Measurements from ENCODE around the gene DHODH.
A peak's percentile ranks its signal among the peaks of the same experiment; 100 is the strongest.
"Not testable (repeated sequence)": the region's sequence is repeated elsewhere in the genome, so short reads cannot be mapped to it uniquely, and the experiment has no call there.

The DHODH gene

DNA sequence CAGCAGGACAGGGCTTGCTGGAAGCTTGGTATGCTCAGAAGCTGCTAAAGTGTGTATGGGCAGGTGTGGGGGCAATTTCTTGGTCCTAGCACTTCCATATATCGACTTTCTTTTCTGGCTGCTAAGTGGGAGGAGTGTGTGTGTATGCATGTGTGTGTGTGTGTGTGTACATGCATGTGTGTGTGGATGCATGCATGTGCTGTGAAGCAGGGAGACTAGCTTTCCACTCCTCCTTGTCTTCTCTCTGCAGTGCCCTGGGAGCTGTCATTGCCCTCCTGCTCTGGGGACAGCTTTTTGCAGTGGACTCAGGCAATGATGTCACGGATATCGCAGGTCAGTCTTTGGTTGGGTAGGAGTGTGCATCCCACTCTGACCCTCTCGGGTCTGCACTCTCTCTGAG lies 47.4 kb downstream of the DHODH start:
- no peak for DNase-seq

DNA sequence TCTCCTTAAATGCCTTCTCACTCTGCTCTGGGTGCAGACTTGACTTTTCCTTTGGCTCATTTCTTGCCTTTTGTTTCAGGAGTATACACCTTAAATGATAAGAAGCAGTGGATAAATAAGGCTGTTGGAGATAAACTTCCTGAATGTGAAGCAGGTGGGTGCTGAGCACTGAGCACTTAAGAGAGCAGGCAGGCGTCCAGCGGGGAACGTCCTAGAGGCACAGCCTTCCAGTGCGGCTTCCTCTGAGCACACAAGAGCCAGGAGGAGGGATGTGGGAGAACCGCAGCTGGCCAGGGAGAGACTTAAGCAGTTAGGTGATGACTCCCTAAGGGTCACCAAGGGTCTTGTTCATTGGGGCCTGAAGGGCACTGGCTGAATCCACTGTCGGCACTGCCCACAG lies 48.8 kb downstream of the DHODH start:
- DNase-seq, result not testable (repeated sequence)

DNA sequence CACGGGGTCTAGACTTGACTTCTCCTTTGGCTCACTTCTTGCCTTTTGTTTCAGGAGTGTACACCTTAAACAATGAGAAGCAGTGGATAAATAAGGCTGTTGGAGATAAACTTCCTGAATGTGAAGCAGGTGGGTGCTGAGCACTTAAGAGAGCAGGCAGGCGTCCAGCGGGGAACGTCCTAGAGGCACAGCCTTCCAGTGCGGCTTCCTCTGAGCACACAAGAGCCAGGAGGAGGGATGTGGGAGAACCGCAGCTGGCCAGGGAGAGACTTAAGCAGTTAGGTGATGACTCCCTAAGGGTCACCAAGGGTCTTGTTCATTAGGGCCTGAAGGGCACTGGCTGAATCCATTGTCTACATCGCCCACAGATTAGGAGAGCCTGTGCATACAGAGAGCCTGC lies 50.5 kb downstream of the DHODH start:
- not testable (repeated sequence) for DNase-seq

DNA sequence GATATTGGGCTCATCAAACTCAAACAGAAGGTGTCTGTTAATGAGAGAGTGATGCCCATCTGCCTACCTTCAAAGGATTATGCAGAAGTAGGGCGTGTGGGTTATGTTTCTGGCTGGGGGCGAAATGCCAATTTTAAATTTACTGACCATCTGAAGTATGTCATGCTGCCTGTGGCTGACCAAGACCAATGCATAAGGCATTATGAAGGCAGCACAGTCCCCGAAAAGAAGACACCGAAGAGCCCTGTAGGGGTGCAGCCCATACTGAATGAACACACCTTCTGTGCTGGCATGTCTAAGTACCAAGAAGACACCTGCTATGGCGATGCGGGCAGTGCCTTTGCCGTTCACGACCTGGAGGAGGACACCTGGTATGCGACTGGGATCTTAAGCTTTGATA lies 51.9 kb downstream of the DHODH start:
- DNase-seq, result no peak

DNA sequence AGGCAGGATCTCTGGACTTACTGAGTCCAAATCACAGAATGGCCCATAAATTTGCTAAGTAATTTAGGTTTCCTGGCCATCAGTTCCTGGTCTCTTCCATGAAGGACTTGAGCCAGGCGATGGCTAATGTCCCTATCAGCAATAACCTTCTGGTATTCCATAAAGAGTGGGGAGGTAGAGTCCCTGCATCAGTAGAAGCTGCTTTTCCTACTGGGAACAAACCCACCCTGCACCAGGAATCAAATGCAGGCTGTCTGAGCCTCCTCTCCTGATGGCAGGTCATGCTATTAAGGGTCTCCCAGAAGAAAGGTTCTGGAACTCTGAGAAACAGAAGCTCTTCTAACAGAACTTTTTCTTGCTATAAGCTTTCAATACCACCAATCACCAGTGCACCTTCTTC lies 53.0 kb downstream of the DHODH start:
- no peak for DNase-seq

DNA sequence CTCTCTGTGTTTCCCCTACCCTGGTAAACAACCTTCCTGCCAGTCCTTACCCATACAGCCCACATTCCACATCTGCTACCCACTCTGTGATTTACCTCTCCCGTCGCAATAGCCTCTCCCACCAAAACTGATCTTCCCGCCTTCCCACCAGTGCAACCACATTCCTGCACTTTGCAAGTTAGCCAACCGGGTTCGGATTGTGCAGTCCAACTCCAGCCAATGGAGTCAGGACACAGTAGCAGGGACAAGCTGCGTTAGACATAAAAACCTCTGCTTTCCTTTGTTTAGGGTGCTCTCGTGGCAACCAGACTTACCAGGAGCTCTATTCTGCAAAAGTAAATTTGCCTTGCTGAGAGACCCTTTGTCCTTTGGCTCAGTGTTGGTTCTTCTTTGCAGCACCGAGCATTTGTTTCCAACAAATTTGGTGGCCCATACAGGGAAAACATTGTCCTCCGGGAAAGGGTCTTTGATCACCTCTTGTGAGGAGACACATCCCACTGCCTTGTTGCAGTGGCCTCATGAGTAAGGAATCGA lies 55.9 kb downstream of the DHODH start:
- DNase-seq, result no peak

DNA sequence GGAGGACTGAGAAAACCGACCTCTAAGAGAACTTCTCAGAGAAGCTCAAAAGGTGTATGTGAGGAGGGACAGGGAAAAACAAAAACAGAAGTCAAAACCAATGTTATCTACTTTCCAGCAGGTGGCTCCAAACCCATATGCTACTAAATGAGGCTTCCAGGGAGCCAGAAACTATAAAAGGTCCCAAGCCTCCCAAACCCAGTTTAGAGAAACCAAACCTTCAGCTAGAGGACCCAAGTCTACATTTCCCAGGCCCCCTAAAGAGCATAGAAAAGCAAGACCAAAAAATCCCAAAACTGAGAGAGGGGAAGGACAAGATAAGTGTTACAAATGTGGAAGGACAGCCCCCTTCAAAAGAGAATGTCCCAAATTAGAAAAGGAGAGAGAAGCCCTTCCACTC lies 58.2 kb downstream of the DHODH start:
- peak; percentile 75 for DNase-seq

DNA sequence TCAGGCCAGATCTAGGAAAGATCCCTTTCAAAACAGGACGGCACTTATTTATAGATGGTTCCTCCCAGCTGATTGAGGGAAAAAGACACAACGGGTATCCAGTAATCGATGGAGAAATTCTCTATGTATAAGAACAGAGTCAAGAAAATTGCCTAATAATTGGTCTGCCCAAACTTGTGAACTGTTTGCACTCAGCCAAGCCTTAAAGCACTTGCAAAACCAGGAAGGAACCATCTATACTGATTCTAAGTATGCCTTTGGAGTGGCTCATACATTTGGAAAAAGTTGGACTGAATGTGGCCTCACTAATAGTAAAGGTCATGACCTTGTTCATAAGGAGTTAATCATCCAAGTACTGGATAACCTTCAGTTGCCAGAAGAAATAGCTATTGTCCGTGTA lies 60.4 kb downstream of the DHODH start:
- no peak for DNase-seq

DNA sequence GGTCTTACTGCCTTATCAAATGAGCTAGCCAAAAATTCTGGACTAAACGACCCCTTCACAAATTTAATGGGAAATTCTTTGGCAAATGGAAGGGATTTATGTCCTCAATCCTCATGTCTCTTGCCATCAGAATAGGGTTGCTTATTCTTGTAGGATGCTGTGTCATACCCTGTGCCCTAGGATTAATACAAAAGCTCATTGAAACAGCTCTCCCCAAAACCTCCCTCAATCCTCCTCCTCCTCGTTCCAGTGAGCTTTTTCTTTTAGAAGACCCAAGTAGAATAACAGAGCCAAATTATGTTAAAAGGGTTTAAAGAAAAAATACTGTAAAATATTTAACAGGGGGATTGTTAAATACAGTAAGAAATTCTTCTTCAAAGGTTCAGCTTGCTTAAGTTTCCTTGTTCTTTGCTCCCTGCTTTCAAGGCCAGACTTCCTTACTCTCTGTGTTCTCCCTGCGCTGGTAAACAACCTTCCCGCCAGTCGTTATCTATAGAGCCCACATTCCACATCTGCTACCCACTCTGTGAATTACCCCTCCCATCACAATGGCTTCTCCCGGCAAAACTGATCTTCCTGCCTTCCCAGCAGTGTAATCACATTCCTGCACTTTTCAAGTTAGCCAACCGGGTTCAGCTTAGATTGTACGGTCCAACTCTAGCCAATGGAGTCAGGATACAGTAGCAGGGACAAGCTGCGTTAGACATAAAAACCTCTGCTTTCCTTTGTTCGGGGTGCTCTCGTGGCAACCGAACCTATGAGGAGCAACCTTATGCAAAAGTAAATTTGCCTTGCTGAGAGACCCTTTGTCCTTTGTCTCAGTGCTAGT lies 64.2 kb downstream of the DHODH start:
- DNase-seq, result no peak

DNA sequence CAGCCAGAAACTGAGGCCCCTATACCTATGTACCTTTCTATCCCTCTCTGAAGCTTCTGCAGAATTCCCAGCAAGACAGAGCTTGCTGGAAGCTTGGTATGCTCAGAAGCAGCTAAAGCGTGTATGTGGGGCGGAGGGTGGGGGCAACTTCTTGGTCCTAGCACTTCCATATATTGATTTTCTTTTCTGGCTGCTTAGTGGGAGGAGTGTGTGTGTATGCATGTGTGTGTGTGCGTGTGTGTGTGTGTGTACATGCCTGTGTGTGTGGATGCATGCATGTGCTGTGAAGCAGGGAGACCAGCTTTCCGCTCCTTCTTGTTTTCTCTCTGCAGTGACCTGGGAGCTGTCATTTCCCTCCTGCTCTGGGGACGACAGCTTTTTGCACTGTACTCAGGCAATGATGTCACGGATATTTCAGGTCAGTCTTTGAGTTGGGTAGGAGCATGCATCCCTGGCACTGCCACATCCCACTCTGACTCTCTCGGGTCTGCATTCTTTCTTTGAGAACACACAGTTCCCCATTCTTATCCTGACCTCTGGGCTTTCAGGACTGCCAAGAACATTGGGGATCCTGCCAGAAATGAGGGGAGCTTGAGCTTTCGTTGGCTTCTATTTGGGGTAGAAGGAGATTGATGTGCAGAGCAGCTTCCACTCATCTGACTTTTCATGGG lies 65.2 kb downstream of the DHODH start:
- no peak for DNase-seq

DNA sequence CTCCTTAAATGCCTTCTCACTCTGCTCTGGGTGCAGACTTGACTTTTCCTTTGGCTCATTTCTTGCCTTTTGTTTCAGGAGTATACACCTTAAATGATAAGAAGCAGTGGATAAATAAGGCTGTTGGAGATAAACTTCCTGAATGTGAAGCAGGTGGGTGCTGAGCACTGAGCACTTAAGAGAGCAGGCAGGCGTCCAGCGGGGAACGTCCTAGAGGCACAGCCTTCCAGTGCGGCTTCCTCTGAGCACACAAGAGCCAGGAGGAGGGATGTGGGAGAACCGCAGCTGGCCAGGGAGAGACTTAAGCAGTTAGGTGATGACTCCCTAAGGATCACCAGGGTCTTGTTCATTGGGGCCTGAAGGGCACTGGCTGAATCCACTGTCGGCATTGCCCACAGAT lies 66.5 kb downstream of the DHODH start:
- not testable (repeated sequence) for DNase-seq
